Parathyroid adenoma (tissue), 2 donors: ENCODE data around the gene CECR2.

Experiments used
- H2AFZ ChIP-seq: fragments of 300-600 bp; sonication (generic); one replicate; pipeline ENCODE4 v1.7.0; 2017; ENCODE audit warnings: antibody characterized with exemption, mild to moderate bottlenecking
- H3K27ac ChIP-seq: fragments of 300-600 bp; sonication (generic); one replicate; pipeline ENCODE4 v1.7.0; 2017
- H3K27me3 ChIP-seq: fragments of 300-600 bp; sonication (generic); one replicate; pipeline ENCODE4 v1.7.0; 2017; ENCODE audit warnings: low read length; ENCODE audit not compliant: control insufficient read depth, insufficient read depth
- H3K36me3 ChIP-seq: fragments of 300-600 bp; sonication (generic); one replicate; pipeline ENCODE4 v1.7.0; 2017; ENCODE audit warnings: low read length; ENCODE audit not compliant: control insufficient read depth, insufficient read depth
- H3K4me1 ChIP-seq: fragments of 300-600 bp; sonication (generic); one replicate; pipeline ENCODE4 v1.7.0; 2017; ENCODE audit warnings: control low read depth
- H3K4me2 ChIP-seq: fragments of 300-600 bp; sonication (generic); one replicate; pipeline ENCODE4 v1.7.0; 2017; ENCODE audit warnings: low read length
- H3K4me3 ChIP-seq: fragments of 300-600 bp; sonication (generic); one replicate; pipeline ENCODE4 v1.7.0; 2017; ENCODE audit warnings: low read depth, low read length
- H3K79me2 ChIP-seq: fragments of 300-600 bp; sonication (generic); one replicate; pipeline ENCODE4 v1.7.0; 2017; ENCODE audit warnings: control low read depth
- H3K9ac ChIP-seq: fragments of 300-600 bp; sonication (generic); one replicate; pipeline ENCODE4 v1.7.0; 2017; ENCODE audit warnings: mild to moderate bottlenecking
- H3K9me3 ChIP-seq: fragments of 300-600 bp; sonication (generic); one replicate; pipeline ENCODE4 v1.7.0; 2017; ENCODE audit warnings: low read length; ENCODE audit not compliant: control insufficient read depth
- TF ChIP-seq, protein P1 (sequence below): fragments of 300-600 bp; sonication (generic); IDR thresholded peaks from one replicate; pipeline ENCODE4 v1.7.0; 2017; ENCODE audit warnings: antibody characterized with exemption, mild to moderate bottlenecking
- donor health status: primary hyperparathyroidism.

CECR2 gene

DNA sequence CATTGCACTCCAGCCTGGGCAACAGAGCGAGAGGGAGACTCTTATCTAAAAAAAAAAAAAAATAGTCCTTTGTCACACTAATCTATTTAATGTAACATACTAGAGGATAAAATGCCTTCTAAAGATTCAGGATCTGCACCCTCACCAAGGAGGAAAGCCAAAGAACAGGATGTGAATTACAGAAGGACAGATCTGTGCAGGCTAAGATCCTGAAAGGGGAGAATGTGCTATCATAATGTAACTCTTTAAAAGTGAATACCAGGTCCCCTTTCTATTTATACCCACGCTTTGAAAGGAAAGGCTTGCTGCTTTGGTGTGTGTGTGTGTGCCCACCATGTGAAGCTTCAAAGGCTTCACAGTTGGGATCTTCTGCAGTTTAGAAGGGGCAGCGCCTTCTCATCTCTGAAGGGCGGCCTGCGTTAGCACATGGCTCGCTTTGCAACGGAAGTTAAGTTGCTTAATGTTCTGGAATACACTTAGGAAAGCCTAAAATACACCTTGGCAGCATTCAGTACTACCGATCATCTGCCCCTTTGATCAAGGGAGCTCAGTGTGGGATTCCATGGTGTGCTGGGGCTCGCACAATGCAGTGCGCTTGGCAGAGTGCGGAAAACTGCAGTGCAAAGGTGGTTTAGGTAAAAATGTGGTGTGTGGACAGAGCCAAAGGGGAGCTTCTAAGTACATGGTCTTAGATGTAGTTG, 6.8 kb downstream of the CECR2 start:
- no peak overlapping the region for H3K4me2 ChIP-seq
- TF ChIP-seq, protein P1, sequence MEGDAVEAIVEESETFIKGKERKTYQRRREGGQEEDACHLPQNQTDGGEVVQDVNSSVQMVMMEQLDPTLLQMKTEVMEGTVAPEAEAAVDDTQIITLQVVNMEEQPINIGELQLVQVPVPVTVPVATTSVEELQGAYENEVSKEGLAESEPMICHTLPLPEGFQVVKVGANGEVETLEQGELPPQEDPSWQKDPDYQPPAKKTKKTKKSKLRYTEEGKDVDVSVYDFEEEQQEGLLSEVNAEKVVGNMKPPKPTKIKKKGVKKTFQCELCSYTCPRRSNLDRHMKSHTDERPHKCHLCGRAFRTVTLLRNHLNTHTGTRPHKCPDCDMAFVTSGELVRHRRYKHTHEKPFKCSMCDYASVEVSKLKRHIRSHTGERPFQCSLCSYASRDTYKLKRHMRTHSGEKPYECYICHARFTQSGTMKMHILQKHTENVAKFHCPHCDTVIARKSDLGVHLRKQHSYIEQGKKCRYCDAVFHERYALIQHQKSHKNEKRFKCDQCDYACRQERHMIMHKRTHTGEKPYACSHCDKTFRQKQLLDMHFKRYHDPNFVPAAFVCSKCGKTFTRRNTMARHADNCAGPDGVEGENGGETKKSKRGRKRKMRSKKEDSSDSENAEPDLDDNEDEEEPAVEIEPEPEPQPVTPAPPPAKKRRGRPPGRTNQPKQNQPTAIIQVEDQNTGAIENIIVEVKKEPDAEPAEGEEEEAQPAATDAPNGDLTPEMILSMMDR = no peak
- no peaks in the 10 kb centered on the region for H3K79me2 ChIP-seq
- no peak overlapping the region for H3K27ac ChIP-seq
- H3K27me3 ChIP-seq = no peaks in the 10 kb centered on the region
- no peak overlapping the region for H2AFZ ChIP-seq
- H3K4me3 ChIP-seq = no peak overlapping the region
- no peaks in the 10 kb centered on the region for H3K4me1 ChIP-seq
- H3K36me3 ChIP-seq = no peaks in the 10 kb centered on the region
- no peaks in the 10 kb centered on the region for H3K9me3 ChIP-seq
- H3K9ac ChIP-seq = no peak overlapping the region

DNA sequence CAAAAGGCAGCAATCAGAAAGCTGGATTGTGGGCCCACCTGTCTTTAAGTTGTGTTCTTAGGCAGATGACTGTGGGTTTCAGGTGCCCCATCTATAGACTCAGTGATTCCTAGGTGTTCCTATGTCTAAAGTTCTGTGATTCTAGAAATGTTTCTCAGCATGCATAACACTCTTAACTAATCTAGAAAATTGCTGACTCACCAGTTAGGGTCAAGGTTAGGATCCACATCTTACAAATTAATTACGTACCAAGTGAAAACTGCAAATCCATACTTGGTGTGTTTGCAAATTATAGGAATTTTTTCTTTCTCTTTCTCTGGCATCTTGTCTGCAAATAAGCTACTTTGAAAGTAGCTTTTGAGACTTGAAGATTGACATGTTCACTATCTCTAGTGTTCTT, 7.7 kb downstream of the CECR2 start:
- Histone ChIP-seq H3K9ac (no peak overlapping the region), H2AFZ (no peak overlapping the region), H3K27ac (no peak overlapping the region), H3K27me3 (no peaks in the 10 kb centered on the region), H3K36me3 (no peaks in the 10 kb centered on the region), H3K4me1 (no peaks in the 10 kb centered on the region), H3K79me2 (no peaks in the 10 kb centered on the region), H3K4me2 (no peak overlapping the region), H3K4me3 (no peak overlapping the region), H3K9me3 (no peaks in the 10 kb centered on the region)
- TF ChIP-seq, protein P1 = no peak

DNA sequence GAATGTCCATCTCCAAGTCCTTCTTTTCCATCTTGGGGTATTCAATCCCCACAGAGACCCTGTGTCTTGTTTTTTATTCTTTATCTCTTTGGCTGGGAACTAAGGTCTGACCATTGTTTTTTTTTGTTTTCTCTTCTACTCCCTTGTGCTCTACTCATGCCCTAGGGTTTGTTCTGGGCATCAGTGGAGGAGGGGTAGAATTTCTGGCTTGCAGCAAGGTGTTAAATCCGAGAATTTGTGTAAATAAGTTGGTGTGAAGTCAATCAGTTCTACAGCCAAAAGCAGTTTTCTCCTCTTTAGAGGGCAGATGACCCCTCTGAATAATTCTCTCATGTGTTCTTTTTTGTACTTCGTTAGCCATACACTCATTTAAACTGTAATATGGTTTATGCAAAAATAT, 10.7 kb downstream of the CECR2 start:
- Histone ChIP-seq H3K9me3 (no peaks in the 10 kb centered on the region), H3K27ac (no peak overlapping the region), H3K36me3 (no peaks in the 10 kb centered on the region), H3K9ac (no peak overlapping the region), H3K4me3 (no peak overlapping the region), H3K27me3 (no peaks in the 10 kb centered on the region), H3K4me2 (no peak overlapping the region), H3K4me1 (no peaks in the 10 kb centered on the region), H3K79me2 (no peaks in the 10 kb centered on the region), H2AFZ (no peak overlapping the region)
- TF ChIP-seq, protein P1 = no peak

GRCh38 chr22:17380359-17381087, 11.3 kb downstream of the CECR2 start:
- H3K27ac ChIP-seq = no peak overlapping the region
- H3K27me3 ChIP-seq = no peaks in the 10 kb centered on the region
- TF ChIP-seq, protein P1 = no peak
- no peak overlapping the region for H2AFZ ChIP-seq
- H3K4me2 ChIP-seq = no peak overlapping the region
- no peaks in the 10 kb centered on the region for H3K36me3 ChIP-seq
- no peaks in the 10 kb centered on the region for H3K9me3 ChIP-seq
- H3K9ac ChIP-seq = no peak overlapping the region
- no peaks in the 10 kb centered on the region for H3K79me2 ChIP-seq
- H3K4me1 ChIP-seq = no peaks in the 10 kb centered on the region
- H3K4me3 ChIP-seq = no peak overlapping the region
